Fibroblast of the aortic adventitia (primary cell): ENCODE results near the gene QSOX1. TPM values are rescaled to one million over a fixed set of nuclear protein-coding genes. Genes with fewer than 3 reads are reported as not detected.

Source experiments
- DNase-seq: peaks from one replicate; pipeline ENCODE4 v3.0.0-alpha.2; 2010; ENCODE audit warnings: low read depth
- H3K4me3 ChIP-seq: 2 replicates; pipeline ENCODE4 v1.5.1; 2011; ENCODE audit warnings: low read depth, mild to moderate bottlenecking, control low read depth, low read length, moderate library complexity
- CTCF ChIP-seq: IDR thresholded peaks from 2 replicates; pipeline ENCODE4 v1.5.1; 2011; ENCODE audit warnings: mild to moderate bottlenecking, low read length, control low read depth, inconsistent platforms; ENCODE audit not compliant: insufficient read depth
- total RNA-seq: library from RNA; depleted of rRNA; stranded (reverse); fragments of >200 nt; gene quantifications from 2 replicates; pipeline ENCODE4 v1.2.3, GENCODE V29; 2012; ENCODE audit warnings: low replicate concordance

The QSOX1 gene
- total RNA-seq, 1 donor = 261 TPM

- DNase-seq = no peak
- no peak for TF ChIP-seq CTCF
- H3K4me3 ChIP-seq = no peak overlapping the region
Observed at GRCh38 chr1:180179162-180179957, 24.7 kb downstream of the QSOX1 start.

- DNase-seq = peak; percentile 20
- TF ChIP-seq CTCF = peak; percentile 43
- H3K4me3 ChIP-seq = no peak overlapping the region
Observed at GRCh38 chr1:180181048-180181447, 26.4 kb downstream of the QSOX1 start.

GRCh38 chr1:180181996-180182642, 27.4 kb downstream of the QSOX1 start:
- H3K4me3 ChIP-seq = no peak overlapping the region
- TF ChIP-seq CTCF = no peak
- no peak for DNase-seq

GRCh38 chr1:180182643-180183311, 28.1 kb downstream of the QSOX1 start:
- no peak overlapping the region for H3K4me3 ChIP-seq
- DNase-seq = no peak
- TF ChIP-seq CTCF = no peak

- no peak for TF ChIP-seq CTCF
- H3K4me3 ChIP-seq = no peak overlapping the region
- DNase-seq = no peak
Observed at GRCh38 chr1:180183426-180183825, 28.8 kb downstream of the QSOX1 start.

GRCh38 chr1:180184041-180184440, 29.4 kb downstream of the QSOX1 start:
- DNase-seq = no peak
- TF ChIP-seq CTCF = no peak
- H3K4me3 ChIP-seq = no peak overlapping the region
